ENCODE measurements around the gene HRH2. TPM values are rescaled to one million over a fixed set of nuclear protein-coding genes. Genes with fewer than 3 reads are reported as not detected.
"Not testable (repeated sequence)": the region's sequence is repeated elsewhere in the genome, so short reads cannot be mapped to it uniquely, and the experiment has no call there.

HRH2 gene
- total RNA-seq, 4 donors from 2014 or later, result 0.13 to 3.5 (median 1.3) TPM

- intact Hi-C loops (cut with DNase I; ENCODE audit: low total_unique reads), result no loop called here
- H3K4me3 ChIP-seq (ENCODE audit: low read depth, poor library complexity, severe bottlenecking), result no peak overlapping the region
- TF ChIP-seq CTCF (IDR thresholded peaks at IDR 0.05), result no peak
- no peak for TF ChIP-seq POLR2A (IDR thresholded peaks at IDR 0.05)
- WGBS, 2 donors, result 100% methylated on average over 1 of the region's 1 CpG
- no peak for DNase-seq (ENCODE audit: low spot score in 2 of 2)
Observed at GRCh38 chr5:175649967-175650366, 7.9 kb upstream of the HRH2 start.

- intact Hi-C loops (cut with DNase I; ENCODE audit: low total_unique reads); H3K4me3 ChIP-seq (ENCODE audit: low read depth, poor library complexity, severe bottlenecking); DNase-seq (ENCODE audit: low spot score in 2 of 2): not testable (repeated sequence)
Observed at GRCh38 chr5:175650430-175651205, 7.3 kb upstream of the HRH2 start.

GRCh38 chr5:175652741-175653663, 4.9 kb upstream of the HRH2 start:
- no peak for DNase-seq (ENCODE audit: low spot score in 2 of 2)
- no peak overlapping the region for H3K4me3 ChIP-seq (ENCODE audit: low read depth, poor library complexity, severe bottlenecking)
- WGBS, 2 donors, result 48 to 64% methylated on average over 11 of the region's 11 CpGs
- TF ChIP-seq POLR2A (IDR thresholded peaks at IDR 0.05), result no peak
- TF ChIP-seq CTCF (IDR thresholded peaks at IDR 0.05), result no peak
- intact Hi-C loops (cut with DNase I; ENCODE audit: low total_unique reads), result no loop called here

GRCh38 chr5:175653763-175654162, 4.1 kb upstream of the HRH2 start:
- no peak overlapping the region for H3K4me3 ChIP-seq (ENCODE audit: low read depth, poor library complexity, severe bottlenecking)
- no peak for DNase-seq (ENCODE audit: low spot score in 2 of 2)
- intact Hi-C loops (cut with DNase I; ENCODE audit: low total_unique reads), result no loop called here
- TF ChIP-seq POLR2A (IDR thresholded peaks at IDR 0.05) (no peak), CTCF (IDR thresholded peaks at IDR 0.05) (no peak)
- 85 to 87% methylated on average over 4 of the region's 4 CpGs for WGBS, 2 donors

GRCh38 chr5:175654339-175654738, 3.5 kb upstream of the HRH2 start:
- H3K4me3 ChIP-seq (ENCODE audit: low read depth, poor library complexity, severe bottlenecking), result no peak overlapping the region
- intact Hi-C loops (cut with DNase I; ENCODE audit: low total_unique reads), result no loop called here
- 84 to 90% methylated on average over 7 of the region's 7 CpGs for WGBS, 2 donors
- TF ChIP-seq CTCF (IDR thresholded peaks at IDR 0.05), result no peak
- no peak for TF ChIP-seq POLR2A (IDR thresholded peaks at IDR 0.05)
- no peak for DNase-seq (ENCODE audit: low spot score in 2 of 2)

GRCh38 chr5:175654807-175655206, 3.1 kb upstream of the HRH2 start:
- no peak overlapping the region for H3K4me3 ChIP-seq (ENCODE audit: low read depth, poor library complexity, severe bottlenecking)
- DNase-seq (ENCODE audit: low spot score in 2 of 2), result no peak
- no peak for TF ChIP-seq POLR2A (IDR thresholded peaks at IDR 0.05)
- 80 to 91% methylated on average over 8 of the region's 8 CpGs for WGBS, 2 donors
- intact Hi-C loops (cut with DNase I; ENCODE audit: low total_unique reads), result no loop called here

All from lower leg skin (tissue), 4 donors.